Astrocyte (in vitro differentiated cells and primary cell): Measurements from ENCODE around the gene BMP6.

Experiments used
- CTCF ChIP-seq: IDR thresholded peaks from 2 replicates; pipeline ENCODE4 v1.5.1; 2011; ENCODE audit warnings: low read depth, mild to moderate bottlenecking, inconsistent platforms, low read length, moderate library complexity; ENCODE audit not compliant: insufficient read depth
- EZH2 ChIP-seq: IDR thresholded peaks from 2 replicates; pipeline ENCODE4 v1.6.1; 2012; ENCODE audit warnings: mild to moderate bottlenecking, low read length, inconsistent platforms; ENCODE audit not compliant: insufficient read depth

- no peak for TF ChIP-seq CTCF
- TF ChIP-seq EZH2 = no peak
Observed at GRCh38 chr6:7773914-7774313, 48.0 kb downstream of the BMP6 start.
